SH-SY5Y (cell line): ENCODE results near the gene PPM1H.

ENCODE experiments used
- GATA2 ChIP-seq: IDR thresholded peaks from 2 replicates; pipeline ENCODE4 v1.6.1; 2011; ENCODE audit warnings: mild to moderate bottlenecking, low read depth, low read length
- GATA3 ChIP-seq: IDR thresholded peaks from 2 replicates; pipeline ENCODE4 v1.6.1; 2011; ENCODE audit warnings: low read depth, mild to moderate bottlenecking, low read length, moderate library complexity

GRCh38 chr12:62769076-62769619 lies 165.8 kb downstream of the PPM1H start:
- TF ChIP-seq GATA2 (no peak), GATA3 (no peak)
